OCI-LY7 (cell line): ENCODE results near the gene PTGDS. TPM values are rescaled to one million over a fixed set of nuclear protein-coding genes. Genes with fewer than 3 reads are reported as not detected.
A peak's percentile ranks its signal among the peaks of the same experiment; 100 is the strongest.

Experiments used
- BruUV-seq: library from RNA; stranded (reverse); fragments of 400-500 nt; replicated peaks from 2 replicates; lab custom pipeline; 2021; lab: Mats Ljungman, UMichigan
- CTCF ChIA-PET: fragments of 300-600 bp; sonication (Branson Sonifier 250); formaldehyde crosslinking; loops from one replicate; lab custom pipeline; 2022; ENCODE audit warnings: antibody characterized with exemption; ENCODE audit not compliant: unreplicated experiment; lab: Charles Lee
- POLR2A ChIA-PET: fragments of 300-600 bp; sonication (Branson Sonifier 250); formaldehyde crosslinking; loops from one replicate; lab custom pipeline; 2022; ENCODE audit warnings: antibody characterized with exemption; lab: Charles Lee
- DNase-seq: peaks from one replicate; pipeline ENCODE4 v3.0.0-alpha.2; 2015; ENCODE audit warnings: low spot score
- H2AFZ ChIP-seq: fragments of 200-600 bp; sonication (generic), shearing (Covaris generic); 2 replicates; pipeline ENCODE4 v1.6.1; 2014; ENCODE audit warnings: mild to moderate bottlenecking, antibody characterized with exemption, low read length, moderate library complexity
- H3K27ac ChIP-seq: fragments of 200-600 bp; sonication (generic); 2 replicates; pipeline ENCODE4 v1.5.1; 2014; ENCODE audit warnings: mixed run types, low read depth, mild to moderate bottlenecking, moderate library complexity, low read length, inconsistent platforms; ENCODE audit not compliant: poor library complexity, severe bottlenecking
- H3K36me3 ChIP-seq: fragments of 200-600 bp; sonication (generic); 2 replicates; pipeline ENCODE4 v1.6.1; 2014; ENCODE audit warnings: mild to moderate bottlenecking, antibody characterized with exemption, low read length, moderate library complexity, mixed read lengths; ENCODE audit not compliant: insufficient read depth
- H3K4me1 ChIP-seq: fragments of 200-600 bp; sonication (generic); 2 replicates; pipeline ENCODE4 v1.5.1; 2014; ENCODE audit warnings: mild to moderate bottlenecking, low read length; ENCODE audit not compliant: insufficient read depth, poor library complexity, severe bottlenecking
- H3K4me2 ChIP-seq: fragments of 200-600 bp; sonication (generic); 2 replicates; pipeline ENCODE4 v1.6.1; 2014; ENCODE audit warnings: mild to moderate bottlenecking, low read length
- H3K4me3 ChIP-seq: fragments of 200-600 bp; sonication (generic); 2 replicates; pipeline ENCODE4 v1.5.1; 2014; ENCODE audit warnings: mild to moderate bottlenecking, low read depth, low read length; ENCODE audit not compliant: poor library complexity, severe bottlenecking
- H3K79me2 ChIP-seq: fragments of 200-600 bp; sonication (generic); 2 replicates; pipeline ENCODE4 v1.6.1; 2016; ENCODE audit warnings: low read depth, mild to moderate bottlenecking, low read length, moderate library complexity, mixed read lengths; ENCODE audit not compliant: insufficient read depth
- H3K9me2 ChIP-seq: fragments of 200-600 bp; sonication (generic); 2 replicates; pipeline ENCODE4 v1.6.1; 2016; ENCODE audit warnings: mild to moderate bottlenecking, low read length, mixed read lengths; ENCODE audit not compliant: insufficient read depth
- H3K9me3 ChIP-seq: fragments of 200-600 bp; sonication (generic); 2 replicates; pipeline ENCODE4 v1.6.1; 2014; ENCODE audit warnings: mild to moderate bottlenecking, mixed run types, low read length, mixed read lengths
- H4K20me1 ChIP-seq: fragments of 200-600 bp; sonication (generic); 2 replicates; pipeline ENCODE4 v1.6.1; 2014; ENCODE audit warnings: mild to moderate bottlenecking, antibody characterized with exemption, low read length, moderate library complexity, mixed read lengths; ENCODE audit not compliant: insufficient read depth
- CTCF ChIP-seq: fragments of 200-600 bp; sonication (generic); conservative IDR thresholded peaks from 2 replicates; pipeline ENCODE4 v1.5.1; 2014; ENCODE audit warnings: mild to moderate bottlenecking, antibody characterized with exemption, low read length, moderate library complexity, mixed read lengths
- EZH2phosphoT487 ChIP-seq: fragments of 200-600 bp; sonication (generic); IDR thresholded peaks from 2 replicates; pipeline ENCODE4 v1.6.1; 2018; ENCODE audit warnings: low read depth, borderline replicate concordance, mild to moderate bottlenecking, mixed run types, antibody characterized with exemption, low read length, moderate library complexity, mixed read lengths
- intact Hi-C: fragments of 100-400 bp; cut with micrococcal nuclease; formaldehyde crosslinking; loops from one replicate; pipeline ENCODE4 v1.10.0; 2022; ENCODE audit not compliant: unreplicated experiment
- total RNA-seq, 2 experiments: library from RNA; depleted of rRNA in 1 of 2; stranded (reverse); fragments of >200 nt in 1 of 2; shearing (Covaris generic) in 1 of 2; gene quantifications; 2 replicates each; pipeline ENCODE4 v1.2.3, GENCODE V29; 2014 to 2022

PTGDS gene
- total RNA-seq, 2 experiments from 2014 or later, result not detected

GRCh38 chr9:136994888-136995230 is 17.6 kb downstream of the PTGDS start:
- Histone ChIP-seq H3K27ac (no peak overlapping the region), H3K9me3 (no peaks in the 10 kb centered on the region), H4K20me1 (no peaks in the 10 kb centered on the region), H3K36me3 (0 out of 2 replicates have a peak, but pooled peaks cover 3% of the 10 kb centered on the region), H3K9me2 (no peaks in the 10 kb centered on the region), H3K4me3 (no peak overlapping the region), H3K4me2 (no peak overlapping the region), H3K4me1 (peaks cover 45% of the 10 kb centered on the region), H3K79me2 (no peaks in the 10 kb centered on the region; the same call in 1 of the 2 replicates), H2AFZ (no peak overlapping the region)
- ChIA-PET POLR2A (no interaction called here), CTCF (interaction anchor here (0.6 kb wide), 1 partner anchor 687 kb away, joined by 11 read pairs; no protein-coding TSS in a partner anchor)
- DNase-seq, result no peak
- TF ChIP-seq CTCF (no peak), EZH2phosphoT487 (no peak)
- BruUV-seq, result no TSS peak
- intact Hi-C loops, result no loop called here

GRCh38 chr9:136995362-136995761 is 18.1 kb downstream of the PTGDS start:
- no peak overlapping the region for H2AFZ ChIP-seq
- 0 out of 2 replicates have a peak, but pooled peaks cover 3% of the 10 kb centered on the region for H3K36me3 ChIP-seq
- ChIA-PET POLR2A (no interaction called here), CTCF (interaction anchor here (0.6 kb wide), 1 partner anchor 687 kb away, joined by 11 read pairs; no protein-coding TSS in a partner anchor)
- BruUV-seq, result no TSS peak
- TF ChIP-seq EZH2phosphoT487 (no peak), CTCF (no peak)
- no peak overlapping the region for H3K4me2 ChIP-seq
- no peaks in the 10 kb centered on the region for H4K20me1 ChIP-seq
- no peaks in the 10 kb centered on the region; the same call in 1 of the 2 replicates for H3K79me2 ChIP-seq
- H3K4me3 ChIP-seq, result no peak overlapping the region
- DNase-seq, result no peak
- peaks cover 51% of the 10 kb centered on the region for H3K4me1 ChIP-seq
- H3K27ac ChIP-seq, result no peak overlapping the region
- intact Hi-C loops, result no loop called here
- no peaks in the 10 kb centered on the region for H3K9me2 ChIP-seq
- H3K9me3 ChIP-seq, result no peaks in the 10 kb centered on the region

GRCh38 chr9:136995772-136996311 is 18.5 kb downstream of the PTGDS start:
- Histone ChIP-seq H3K4me3 (no peak overlapping the region), H3K4me1 (peaks cover 55% of the 10 kb centered on the region), H3K79me2 (no peaks in the 10 kb centered on the region; the same call in 1 of the 2 replicates), H3K36me3 (0 out of 2 replicates have a peak, but pooled peaks cover 3% of the 10 kb centered on the region), H3K9me2 (no peaks in the 10 kb centered on the region), H4K20me1 (no peaks in the 10 kb centered on the region), H2AFZ (no peak overlapping the region), H3K27ac (peak overlapping the region; percentile 3), H3K4me2 (peak overlapping the region; percentile 33), H3K9me3 (no peaks in the 10 kb centered on the region)
- POLR2A ChIA-PET, result no interaction called here
- no peak for DNase-seq
- no TSS peak for BruUV-seq
- intact Hi-C loops, result no loop called here
- CTCF ChIA-PET, result interaction anchor here (0.6 kb wide), 1 partner anchor 44 kb away, joined by 3 read pairs; the partner anchor contains the start of gene LCN12
- no peak for TF ChIP-seq EZH2phosphoT487
- no peak for TF ChIP-seq CTCF
